ENCODE measurements around the gene ZNF662. TPM values are rescaled to one million over a fixed set of nuclear protein-coding genes. Genes with fewer than 3 reads are reported as not detected.

Gene ZNF662
- total RNA-seq, 4 donors from 2014 or later, result 8.5 to 14.2 (median 9.8) TPM

GRCh38 chr3:42868841-42869240 is 37.1 kb upstream of the ZNF662 start:
- Histone ChIP-seq H3K4me3 (replicated peaks in 1 of 3) (no peak overlapping the region), H3K27ac (no peak overlapping the region), H3K9me3 (no peaks in the 10 kb centered on the region), H3K27me3 (no peaks in the 10 kb centered on the region), H3K4me1 (no peaks in the 10 kb centered on the region), H3K36me3 (no peaks in the 10 kb centered on the region)
- DNase-seq, result no peak
- 80 to 85% methylated on average over 5 of the region's 5 CpGs for WGBS, 2 donors
- TF ChIP-seq POLR2A (IDR thresholded peaks at IDR 0.05), result no peak
- TF ChIP-seq CTCF (IDR thresholded peaks at IDR 0.05), result no peak
- intact Hi-C loops (cut with DNase I), result no loop called here

GRCh38 chr3:42871592-42872196 is 34.2 kb upstream of the ZNF662 start:
- no peak for TF ChIP-seq CTCF (IDR thresholded peaks at IDR 0.05)
- no peak for TF ChIP-seq POLR2A (IDR thresholded peaks at IDR 0.05)
- Histone ChIP-seq H3K36me3 (no peaks in the 10 kb centered on the region), H3K4me3 (replicated peaks in 1 of 3) (no peak overlapping the region), H3K27ac (no peak overlapping the region), H3K9me3 (no peaks in the 10 kb centered on the region), H3K27me3 (no peaks in the 10 kb centered on the region), H3K4me1 (no peaks in the 10 kb centered on the region)
- no peak for DNase-seq
- intact Hi-C loops (cut with DNase I), result no loop called here
- WGBS, 2 donors, result 37 to 46% methylated on average over 5 of the region's 5 CpGs

- no peak overlapping the region for H3K4me3 ChIP-seq (replicated peaks in 1 of 3)
- no peak for TF ChIP-seq CTCF (IDR thresholded peaks at IDR 0.05)
Measured at GRCh38 chr3:42872718-42873117, 33.2 kb upstream of the ZNF662 start.

GRCh38 chr3:42873221-42873982 is 32.5 kb upstream of the ZNF662 start:
- Histone ChIP-seq H3K9me3 (no peaks in the 10 kb centered on the region), H3K4me1 (no peaks in the 10 kb centered on the region), H3K27ac (no peak overlapping the region), H3K36me3 (no peaks in the 10 kb centered on the region), H3K4me3 (replicated peaks in 1 of 3) (no peak overlapping the region), H3K27me3 (no peaks in the 10 kb centered on the region)
- TF ChIP-seq CTCF (IDR thresholded peaks at IDR 0.05) (no peak), POLR2A (IDR thresholded peaks at IDR 0.05) (no peak)
- WGBS, 2 donors, result 69 to 72% methylated on average over 9 of the region's 9 CpGs
- intact Hi-C loops (cut with DNase I), result no loop called here
- DNase-seq, result no peak

More at GRCh38 chr3:42872718-42873117, 33.2 kb upstream of the ZNF662 start:
- Histone ChIP-seq H3K9me3 (no peaks in the 10 kb centered on the region), H3K4me1 (no peaks in the 10 kb centered on the region), H3K27me3 (no peaks in the 10 kb centered on the region), H3K27ac (no peak overlapping the region), H3K36me3 (no peaks in the 10 kb centered on the region)
- DNase-seq, result no peak
- intact Hi-C loops (cut with DNase I), result no loop called here
- 83 to 90% methylated on average over 1 of the region's 1 CpG for WGBS, 2 donors

GRCh38 chr3:42874749-42875148 is 31.2 kb upstream of the ZNF662 start:
- Histone ChIP-seq H3K4me1 (no peaks in the 10 kb centered on the region), H3K4me3 (replicated peaks in 1 of 3) (no peak overlapping the region), H3K27ac (no peak overlapping the region), H3K36me3 (no peaks in the 10 kb centered on the region), H3K27me3 (no peaks in the 10 kb centered on the region), H3K9me3 (no peaks in the 10 kb centered on the region)
- intact Hi-C loops (cut with DNase I), result no loop called here
- TF ChIP-seq CTCF (IDR thresholded peaks at IDR 0.05) (no peak), POLR2A (IDR thresholded peaks at IDR 0.05) (no peak)
- DNase-seq, result no peak
- 85 to 96% methylated on average over 5 to 10 of the region's 10 CpGs for WGBS, 2 donors

All from thyroid gland (tissue), 4 donors.